ENCODE results near the gene MMP14.
"Not testable (repeated sequence)": the region's sequence is repeated elsewhere in the genome, so short reads cannot be mapped to it uniquely, and the experiment has no call there.

The MMP14 gene

GRCh38 chr14:22848351-22849164, 12.2 kb downstream of the MMP14 start:
- DNase-seq (ENCODE audit: low read depth) = no peak
- TF ChIP-seq POLR2A (IDR thresholded peaks at IDR 0.05; ENCODE audit: extremely low read depth, insufficient read length) = no peak
- TF ChIP-seq MAX (IDR thresholded peaks at IDR 0.05; ENCODE audit: low read depth, low read length) = no peak
- no peak for TF ChIP-seq CTCF (IDR thresholded peaks at IDR 0.05; ENCODE audit: low read depth, low read length)
- TF ChIP-seq MYC (IDR thresholded peaks at IDR 0.05; ENCODE audit: low read depth, low read length) = no peak
- H3K4me3 ChIP-seq (ENCODE audit: low read depth, low read length) = no peak overlapping the region

- H3K4me3 ChIP-seq (ENCODE audit: low read depth, low read length) = no peak overlapping the region
- no peak for TF ChIP-seq MAX (IDR thresholded peaks at IDR 0.05; ENCODE audit: low read depth, low read length)
- no peak for TF ChIP-seq POLR2A (IDR thresholded peaks at IDR 0.05; ENCODE audit: extremely low read depth, insufficient read length)
- no peak for TF ChIP-seq MYC (IDR thresholded peaks at IDR 0.05; ENCODE audit: low read depth, low read length)
- no peak for TF ChIP-seq CTCF (IDR thresholded peaks at IDR 0.05; ENCODE audit: low read depth, low read length)
- no peak for DNase-seq (ENCODE audit: low read depth)
Measured at GRCh38 chr14:22849212-22849819, 12.9 kb downstream of the MMP14 start.

- TF ChIP-seq MYC (IDR thresholded peaks at IDR 0.05; ENCODE audit: low read depth, low read length) (no peak), CTCF (IDR thresholded peaks at IDR 0.05; ENCODE audit: low read depth, low read length) (no peak), POLR2A (IDR thresholded peaks at IDR 0.05; ENCODE audit: extremely low read depth, insufficient read length) (no peak)
- no peak overlapping the region for H3K4me3 ChIP-seq (ENCODE audit: low read depth, low read length)
- DNase-seq (ENCODE audit: low read depth) = peak; percentile 95
Measured at GRCh38 chr14:22850944-22851764, 14.8 kb downstream of the MMP14 start.

GRCh38 chr14:22852178-22852577, 15.8 kb downstream of the MMP14 start:
- H3K4me3 ChIP-seq (ENCODE audit: low read depth, low read length); DNase-seq (ENCODE audit: low read depth): not testable (repeated sequence)

- DNase-seq (ENCODE audit: low read depth) = no peak
- no peak for TF ChIP-seq POLR2A (IDR thresholded peaks at IDR 0.05; ENCODE audit: extremely low read depth, insufficient read length)
- H3K4me3 ChIP-seq (ENCODE audit: low read depth, low read length) = no peak overlapping the region
Measured at GRCh38 chr14:22852599-22852939, 16.2 kb downstream of the MMP14 start.

GRCh38 chr14:22852940-22853767, 16.8 kb downstream of the MMP14 start:
- peak; percentile 90 for DNase-seq (ENCODE audit: low read depth)
- H3K4me3 ChIP-seq (ENCODE audit: low read depth, low read length) = peak overlapping the region; percentile 52
- peak; percentile 91 for TF ChIP-seq CTCF (IDR thresholded peaks at IDR 0.05; ENCODE audit: low read depth, low read length)
- no peak for TF ChIP-seq POLR2A (IDR thresholded peaks at IDR 0.05; ENCODE audit: extremely low read depth, insufficient read length)
- peak; percentile 80 for TF ChIP-seq MAX (IDR thresholded peaks at IDR 0.05; ENCODE audit: low read depth, low read length)
- peak; percentile 84 for TF ChIP-seq MYC (IDR thresholded peaks at IDR 0.05; ENCODE audit: low read depth, low read length)

- not testable (repeated sequence) for DNase-seq (ENCODE audit: low read depth)
Measured at GRCh38 chr14:22854296-22854695, 17.9 kb downstream of the MMP14 start.

More at GRCh38 chr14:22854296-22854695, 17.9 kb downstream of the MMP14 start:
- not testable (repeated sequence) for H3K4me3 ChIP-seq (ENCODE audit: low read depth, low read length)

Data from NB4 (cell line).